MM.1S (cell line): ENCODE results near the gene PADI3.

Source experiments
- EZH2 ChIP-seq: fragments of 300-600 bp; sonication (generic); optimal IDR thresholded peaks from 2 replicates; pipeline ENCODE3; 2017; ENCODE audit warnings: low read depth, mild to moderate bottlenecking, antibody characterized with exemption, low read length, mixed read lengths
- TF ChIP-seq, protein P1 (sequence below): fragments of 300-600 bp; sonication (generic); IDR thresholded peaks from 2 replicates; pipeline ENCODE4 v1.5.1; 2016; ENCODE audit warnings: antibody characterized with exemption, low read length, mixed read lengths

DNA sequence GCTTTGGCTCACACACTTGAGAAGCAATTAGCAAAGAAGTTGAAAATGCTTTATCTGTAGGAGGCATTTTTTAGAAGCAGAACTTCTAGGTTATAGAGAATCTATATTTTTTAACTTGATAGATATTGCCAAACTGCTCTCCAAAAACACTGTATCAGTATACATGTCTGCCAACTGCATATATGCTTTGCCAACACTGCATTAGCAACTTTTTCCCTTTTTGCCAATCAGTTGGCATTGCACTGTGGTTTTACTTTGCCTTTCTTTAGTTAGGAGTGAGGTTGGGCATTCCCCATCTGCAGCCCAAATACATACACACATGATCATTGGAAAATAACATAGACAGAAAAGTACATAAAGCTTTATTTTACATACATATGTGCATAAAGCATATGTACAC is 15.0 kb downstream of the PADI3 start:
- TF ChIP-seq, protein P1, sequence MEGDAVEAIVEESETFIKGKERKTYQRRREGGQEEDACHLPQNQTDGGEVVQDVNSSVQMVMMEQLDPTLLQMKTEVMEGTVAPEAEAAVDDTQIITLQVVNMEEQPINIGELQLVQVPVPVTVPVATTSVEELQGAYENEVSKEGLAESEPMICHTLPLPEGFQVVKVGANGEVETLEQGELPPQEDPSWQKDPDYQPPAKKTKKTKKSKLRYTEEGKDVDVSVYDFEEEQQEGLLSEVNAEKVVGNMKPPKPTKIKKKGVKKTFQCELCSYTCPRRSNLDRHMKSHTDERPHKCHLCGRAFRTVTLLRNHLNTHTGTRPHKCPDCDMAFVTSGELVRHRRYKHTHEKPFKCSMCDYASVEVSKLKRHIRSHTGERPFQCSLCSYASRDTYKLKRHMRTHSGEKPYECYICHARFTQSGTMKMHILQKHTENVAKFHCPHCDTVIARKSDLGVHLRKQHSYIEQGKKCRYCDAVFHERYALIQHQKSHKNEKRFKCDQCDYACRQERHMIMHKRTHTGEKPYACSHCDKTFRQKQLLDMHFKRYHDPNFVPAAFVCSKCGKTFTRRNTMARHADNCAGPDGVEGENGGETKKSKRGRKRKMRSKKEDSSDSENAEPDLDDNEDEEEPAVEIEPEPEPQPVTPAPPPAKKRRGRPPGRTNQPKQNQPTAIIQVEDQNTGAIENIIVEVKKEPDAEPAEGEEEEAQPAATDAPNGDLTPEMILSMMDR, result no peak
- TF ChIP-seq EZH2, result no peak
